GM21717 (cell line): Measurements from ENCODE around the gene SCAMP2.

Experiments used
- ATAC-seq: cut with Tn5 transposase; IDR thresholded peaks from one replicate; pipeline ENCODE4 v1.9.1; 2021; ENCODE audit warnings: mild to moderate bottlenecking, moderate library complexity; ENCODE audit not compliant: unreplicated experiment

The SCAMP2 gene

GRCh38 chr15:74799255-74799855 lies 73.8 kb downstream of the SCAMP2 start:
- no peak for ATAC-seq

- no peak for ATAC-seq
Measured at GRCh38 chr15:74798388-74799254, 74.5 kb downstream of the SCAMP2 start.

- no peak for ATAC-seq
Measured at GRCh38 chr15:74795966-74796625, 77.1 kb downstream of the SCAMP2 start.

GRCh38 chr15:74794970-74795349 lies 78.2 kb downstream of the SCAMP2 start:
- no peak for ATAC-seq

- no peak for ATAC-seq
Measured at GRCh38 chr15:74794248-74794969, 78.8 kb downstream of the SCAMP2 start.
